Bronchial epithelial cell (primary cell): ENCODE data around the gene CEP57L1. TPM values are rescaled to one million over a fixed set of nuclear protein-coding genes. Genes with fewer than 3 reads are reported as not detected.

Experiments
- DNase-seq: peaks from one replicate; pipeline ENCODE4 v3.0.0-alpha.2; 2010; ENCODE audit warnings: low read depth
- FAIRE-seq: peaks from 2 replicates; lab custom pipeline; 2011; peaks lifted over from hg19 to GRCh38; lab: Jason Lieb, UNC
- H3K27me3 ChIP-seq: 2 replicates; pipeline ENCODE4 v1.5.1; 2011; ENCODE audit warnings: low read length; ENCODE audit not compliant: control insufficient read depth, insufficient read depth
- H3K36me3 ChIP-seq: 2 replicates; pipeline ENCODE4 v1.5.1; 2011; ENCODE audit warnings: low read length; ENCODE audit not compliant: control insufficient read depth, insufficient read depth
- H3K4me3 ChIP-seq: 2 replicates; pipeline ENCODE4 v1.5.1; 2011; ENCODE audit warnings: mild to moderate bottlenecking, low read depth, low read length, control low read depth
- CTCF ChIP-seq: IDR thresholded peaks from 2 replicates; pipeline ENCODE4 v1.5.1; 2011; ENCODE audit warnings: mild to moderate bottlenecking, moderate library complexity, low read length, control low read depth, inconsistent platforms; ENCODE audit not compliant: insufficient read depth, severe bottlenecking
- total RNA-seq: library from RNA; depleted of rRNA; stranded (reverse); fragments of >200 nt; gene quantifications from 2 replicates; pipeline ENCODE4 v1.2.1, GENCODE V29; 2014

Gene CEP57L1
- total RNA-seq, 1 donor from 2014 or later = 9.7 TPM

DNA sequence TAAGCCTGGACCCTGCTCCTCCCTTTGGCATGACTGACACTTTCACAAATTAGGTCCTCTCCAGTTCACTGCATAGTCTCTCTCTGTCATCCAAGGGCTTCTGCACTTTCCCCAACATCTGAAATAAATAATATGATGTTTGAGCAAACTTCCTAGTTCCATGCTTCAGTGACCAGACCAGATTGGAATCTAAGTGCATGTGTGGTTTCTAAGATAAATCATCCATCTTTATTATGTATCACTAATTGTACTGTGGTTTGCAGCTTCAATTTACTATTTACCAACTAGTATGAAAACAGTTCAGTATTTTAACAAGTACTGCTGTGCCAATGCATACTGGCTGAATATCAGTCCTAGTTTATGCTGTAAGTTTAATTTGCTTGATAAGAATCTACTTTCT is 19.4 kb upstream of the CEP57L1 start:
- Histone ChIP-seq H3K4me3 (no peak overlapping the region), H3K27me3 (no peaks in the 10 kb centered on the region), H3K36me3 (no peaks in the 10 kb centered on the region)
- TF ChIP-seq CTCF = no peak
- DNase-seq = no peak
- FAIRE-seq = no peak

GRCh38 chr6:109076377-109076776 is 18.9 kb upstream of the CEP57L1 start:
- DNase-seq = no peak
- no peak for FAIRE-seq
- TF ChIP-seq CTCF = no peak
- no peaks in the 10 kb centered on the region for H3K36me3 ChIP-seq
- H3K27me3 ChIP-seq = no peaks in the 10 kb centered on the region
- no peak overlapping the region for H3K4me3 ChIP-seq

DNA sequence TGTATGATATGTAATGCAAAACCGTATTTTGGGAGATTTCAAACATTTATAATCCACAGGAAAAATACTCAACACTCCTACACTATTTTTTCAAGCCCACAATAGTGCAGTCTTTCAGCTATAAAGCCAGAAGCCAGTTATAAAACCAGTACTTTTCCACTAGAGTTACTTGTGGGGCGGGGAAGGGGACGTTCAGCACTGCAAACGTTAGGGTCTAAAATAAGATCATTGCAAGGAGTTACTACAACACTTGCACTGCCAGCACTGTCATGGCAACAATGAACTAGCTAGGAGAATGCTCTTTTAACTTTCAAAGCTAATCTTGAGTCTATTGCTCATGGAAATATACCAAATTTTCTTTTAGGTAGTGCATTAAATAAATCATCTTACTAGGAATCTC is 15.3 kb upstream of the CEP57L1 start:
- no peak for TF ChIP-seq CTCF
- FAIRE-seq (no peak), DNase-seq (no peak)
- H3K36me3 ChIP-seq = no peaks in the 10 kb centered on the region
- H3K27me3 ChIP-seq = no peaks in the 10 kb centered on the region
- H3K4me3 ChIP-seq = no peak overlapping the region

GRCh38 chr6:109081026-109081425 is 14.3 kb upstream of the CEP57L1 start:
- Histone ChIP-seq H3K4me3 (no peak overlapping the region), H3K36me3 (no peaks in the 10 kb centered on the region), H3K27me3 (no peaks in the 10 kb centered on the region)
- FAIRE-seq (no peak), DNase-seq (no peak)
- TF ChIP-seq CTCF = no peak

GRCh38 chr6:109081516-109082187 is 13.7 kb upstream of the CEP57L1 start:
- Histone ChIP-seq H3K36me3 (no peaks in the 10 kb centered on the region), H3K4me3 (no peak overlapping the region), H3K27me3 (no peaks in the 10 kb centered on the region)
- FAIRE-seq = no peak
- TF ChIP-seq CTCF = no peak
- DNase-seq = no peak

GRCh38 chr6:109082188-109082577 is 13.1 kb upstream of the CEP57L1 start:
- H3K27me3 ChIP-seq = no peaks in the 10 kb centered on the region
- TF ChIP-seq CTCF = peak; percentile 14
- no peak overlapping the region for H3K4me3 ChIP-seq
- no peaks in the 10 kb centered on the region for H3K36me3 ChIP-seq
- DNase-seq (peak; percentile 75), FAIRE-seq (no peak)
